Keratinocyte (primary cell): ENCODE measurements around the gene CTNNA2. TPM values are rescaled to one million over a fixed set of nuclear protein-coding genes. Genes with fewer than 3 reads are reported as not detected.

Source experiments
- DNase-seq: peaks from one replicate; pipeline ENCODE4 v3.0.0-alpha.2; 2011; ENCODE audit warnings: low read depth, missing footprints, low spot score
- FAIRE-seq: peaks from 2 replicates; lab custom pipeline; 2011; peaks lifted over from hg19 to GRCh38; lab: Jason Lieb, UNC
- H2AFZ ChIP-seq: 2 replicates; pipeline ENCODE4 v1.6.0; 2012; ENCODE audit warnings: low read length, control low read depth, inconsistent platforms; ENCODE audit not compliant: control insufficient read depth
- H3K27ac ChIP-seq: 2 replicates; pipeline ENCODE4 v1.5.1; 2011; ENCODE audit warnings: low read length; ENCODE audit not compliant: control insufficient read depth, insufficient read depth
- H3K27me3 ChIP-seq: 3 replicates; pipeline ENCODE4 v1.6.0; 2011; ENCODE audit warnings: low read length; ENCODE audit not compliant: control insufficient read depth, insufficient read depth; ENCODE audit errors: extremely low read depth
- H3K36me3 ChIP-seq, 2 experiments: 2 replicates in 1 of 2; 3 replicates in 1 of 2; pipeline ENCODE4 v1.5.1; 2011; ENCODE audit warnings: low read length in 2 of 2, mild to moderate bottlenecking in 1 of 2; ENCODE audit not compliant: control insufficient read depth in 2 of 2, insufficient read depth in 2 of 2; ENCODE audit errors: extremely low read depth in 1 of 2
- H3K4me1 ChIP-seq: 3 replicates; pipeline ENCODE4 v1.5.1; 2011; ENCODE audit warnings: low read length; ENCODE audit not compliant: control insufficient read depth, insufficient read depth; ENCODE audit errors: extremely low read depth
- H3K4me2 ChIP-seq: 3 replicates; pipeline ENCODE4 v1.6.0; 2011; ENCODE audit warnings: low read depth, low read length; ENCODE audit not compliant: control insufficient read depth, insufficient read depth; ENCODE audit errors: extremely low read depth
- H3K4me3 ChIP-seq, 3 experiments: fragments of 200-600 bp in 1 of 3; sonication (generic) in 1 of 3; 2 replicates in 2 of 3; 3 replicates in 1 of 3; pipeline ENCODE4 v1.5.1; 2011 to 2016; ENCODE audit warnings: low read length in 3 of 3, mild to moderate bottlenecking in 3 of 3, control low read depth in 2 of 3, inconsistent platforms in 1 of 3, low read depth in 1 of 3, mixed read lengths in 1 of 3, mixed run types in 1 of 3, moderate library complexity in 1 of 3; ENCODE audit not compliant: control insufficient read depth in 2 of 3, insufficient read depth in 2 of 3; ENCODE audit errors: extremely low read depth in 1 of 3
- H3K79me2 ChIP-seq: 2 replicates; pipeline ENCODE4 v1.6.0; 2012; ENCODE audit warnings: low read length; ENCODE audit not compliant: control insufficient read depth, insufficient read depth
- H3K9ac ChIP-seq: 3 replicates; pipeline ENCODE4 v1.6.0; 2011; ENCODE audit warnings: low read length; ENCODE audit not compliant: control insufficient read depth, insufficient read depth; ENCODE audit errors: extremely low read depth
- H3K9me1 ChIP-seq: 3 replicates; pipeline ENCODE4 v1.6.0; 2011; ENCODE audit warnings: low read length; ENCODE audit not compliant: control insufficient read depth, insufficient read depth; ENCODE audit errors: extremely low read depth
- H3K9me3 ChIP-seq: 2 replicates; pipeline ENCODE4 v1.5.1; 2012; ENCODE audit warnings: low read depth, low read length; ENCODE audit not compliant: control insufficient read depth
- H4K20me1 ChIP-seq: 3 replicates; pipeline ENCODE4 v1.6.0; 2011; ENCODE audit warnings: low read length; ENCODE audit not compliant: control insufficient read depth, insufficient read depth; ENCODE audit errors: extremely low read depth
- EZH2 ChIP-seq: IDR thresholded peaks from one replicate; pipeline ENCODE4 v1.6.1; 2012; ENCODE audit warnings: inconsistent platforms, mild to moderate bottlenecking, low read length, moderate library complexity
- dilution Hi-C: fragments of 300-500 bp; cut with MboI; formaldehyde crosslinking; loops from one replicate; pipeline ENCODE4 v1.7.0; 2020; ENCODE audit warnings: low sequenced_read_pairs; ENCODE audit not compliant: extremely low pct_ligation_motif_present
- polyA plus RNA-seq, 5 experiments: library from polyadenylated mRNA; depleted of rRNA in 3 of 5; stranded (reverse) in 3 of 5; stranded (forward) in 1 of 5; unstranded in 1 of 5; fragments of >200 nt; gene quantifications; 1 replicate in 1 of 5; 2 replicates in 3 of 5; 3 replicates in 1 of 5; pipeline versions ENCODE4 v1.2.1 to v1.2.3, GENCODE V29; 2011 to 2012; ENCODE audit warnings: missing spikeins in 2 of 5, low read depth in 1 of 5, low replicate concordance in 1 of 5
- TF ChIP-seq, protein P1 (sequence below), 3 experiments: IDR thresholded peaks in 1 of 3; conservative IDR thresholded peaks in 1 of 3; optimal IDR thresholded peaks in 1 of 3; 2 replicates in 2 of 3; 3 replicates in 1 of 3; pipeline versions ENCODE3 to v1.5.1; 2011; ENCODE audit warnings: low read length in 3 of 3, mild to moderate bottlenecking in 3 of 3, moderate library complexity in 2 of 3, control low read depth in 1 of 3, inconsistent platforms in 1 of 3; ENCODE audit not compliant: insufficient read depth in 2 of 3; ENCODE audit errors: extremely low read depth in 1 of 3

The CTNNA2 gene
- polyA plus RNA-seq, 1 donor (not counting 4 experiments of a cell fraction or from before 2014, with no cell fraction given): not detected

GRCh38 chr2:79903222-79904000, 390.6 kb downstream of the CTNNA2 start:
- Histone ChIP-seq H3K4me1 (no peaks in the 10 kb centered on the region), H3K4me2 (no peak overlapping the region), H3K9me1 (no peaks in the 10 kb centered on the region), H4K20me1 (no peaks in the 10 kb centered on the region), H3K9ac (no peak overlapping the region), H3K36me3 (no peaks in the 10 kb centered on the region), H3K4me3 (no peak overlapping the region), H3K79me2 (no peaks in the 10 kb centered on the region), H3K9me3 (peaks cover 2% of the 10 kb centered on the region), H2AFZ (no peak overlapping the region), H3K27me3 (no peaks in the 10 kb centered on the region), H3K27ac (no peak overlapping the region)
- DNase-seq (no peak), FAIRE-seq (no peak)
- TF ChIP-seq EZH2: no peak
- TF ChIP-seq, protein P1, sequence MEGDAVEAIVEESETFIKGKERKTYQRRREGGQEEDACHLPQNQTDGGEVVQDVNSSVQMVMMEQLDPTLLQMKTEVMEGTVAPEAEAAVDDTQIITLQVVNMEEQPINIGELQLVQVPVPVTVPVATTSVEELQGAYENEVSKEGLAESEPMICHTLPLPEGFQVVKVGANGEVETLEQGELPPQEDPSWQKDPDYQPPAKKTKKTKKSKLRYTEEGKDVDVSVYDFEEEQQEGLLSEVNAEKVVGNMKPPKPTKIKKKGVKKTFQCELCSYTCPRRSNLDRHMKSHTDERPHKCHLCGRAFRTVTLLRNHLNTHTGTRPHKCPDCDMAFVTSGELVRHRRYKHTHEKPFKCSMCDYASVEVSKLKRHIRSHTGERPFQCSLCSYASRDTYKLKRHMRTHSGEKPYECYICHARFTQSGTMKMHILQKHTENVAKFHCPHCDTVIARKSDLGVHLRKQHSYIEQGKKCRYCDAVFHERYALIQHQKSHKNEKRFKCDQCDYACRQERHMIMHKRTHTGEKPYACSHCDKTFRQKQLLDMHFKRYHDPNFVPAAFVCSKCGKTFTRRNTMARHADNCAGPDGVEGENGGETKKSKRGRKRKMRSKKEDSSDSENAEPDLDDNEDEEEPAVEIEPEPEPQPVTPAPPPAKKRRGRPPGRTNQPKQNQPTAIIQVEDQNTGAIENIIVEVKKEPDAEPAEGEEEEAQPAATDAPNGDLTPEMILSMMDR (optimal IDR thresholded peaks at IDR 0.05 in 1 of 3, IDR thresholded peaks at IDR 0.05 in 1 of 3, conservative IDR thresholded peaks at IDR 0.05 in 1 of 3; ENCODE audit: extremely low read depth in 1 of 3, insufficient read depth in 2 of 3, low read length in 3 of 3): no peak
- dilution Hi-C loops: no loop called here

GRCh38 chr2:79906139-79906890, 393.5 kb downstream of the CTNNA2 start:
- no peak overlapping the region for H2AFZ ChIP-seq
- dilution Hi-C loops: no loop called here
- H3K9ac ChIP-seq: no peak overlapping the region
- no peak overlapping the region for H3K4me2 ChIP-seq
- H3K36me3 ChIP-seq: no peaks in the 10 kb centered on the region
- no peak for DNase-seq
- no peaks in the 10 kb centered on the region for H3K27me3 ChIP-seq
- no peaks in the 10 kb centered on the region for H3K4me1 ChIP-seq
- no peak overlapping the region for H3K4me3 ChIP-seq
- no peak for FAIRE-seq
- H3K79me2 ChIP-seq: no peaks in the 10 kb centered on the region
- no peaks in the 10 kb centered on the region for H3K9me1 ChIP-seq
- no peaks in the 10 kb centered on the region for H4K20me1 ChIP-seq
- TF ChIP-seq, protein P1 (optimal IDR thresholded peaks at IDR 0.05 in 1 of 3, IDR thresholded peaks at IDR 0.05 in 1 of 3, conservative IDR thresholded peaks at IDR 0.05 in 1 of 3; ENCODE audit: extremely low read depth in 1 of 3, insufficient read depth in 2 of 3, low read length in 3 of 3): no peak
- TF ChIP-seq EZH2: no peak
- H3K9me3 ChIP-seq: peaks cover 2% of the 10 kb centered on the region
- H3K27ac ChIP-seq: no peak overlapping the region
